HL-60/S4 (cell line): ENCODE measurements around the gene SCN3B.
"Not testable (repeated sequence)": the region's sequence is repeated elsewhere in the genome, so short reads cannot be mapped to it uniquely, and the experiment has no call there.

Source experiments
- in situ Hi-C: fragments of 300-500 bp; cut with MboI; formaldehyde crosslinking; loops from 2 replicates; pipeline ENCODE4 v1.14.3; 2022; ENCODE audit warnings: low sequenced_read_pairs

The SCN3B gene

GRCh38 chr11:123659965-123660364 lies 5.5 kb upstream of the SCN3B start:
- in situ Hi-C loops = not testable (repeated sequence)

GRCh38 chr11:123659311-123659710 lies 4.9 kb upstream of the SCN3B start:
- in situ Hi-C loops = no loop called here

DNA sequence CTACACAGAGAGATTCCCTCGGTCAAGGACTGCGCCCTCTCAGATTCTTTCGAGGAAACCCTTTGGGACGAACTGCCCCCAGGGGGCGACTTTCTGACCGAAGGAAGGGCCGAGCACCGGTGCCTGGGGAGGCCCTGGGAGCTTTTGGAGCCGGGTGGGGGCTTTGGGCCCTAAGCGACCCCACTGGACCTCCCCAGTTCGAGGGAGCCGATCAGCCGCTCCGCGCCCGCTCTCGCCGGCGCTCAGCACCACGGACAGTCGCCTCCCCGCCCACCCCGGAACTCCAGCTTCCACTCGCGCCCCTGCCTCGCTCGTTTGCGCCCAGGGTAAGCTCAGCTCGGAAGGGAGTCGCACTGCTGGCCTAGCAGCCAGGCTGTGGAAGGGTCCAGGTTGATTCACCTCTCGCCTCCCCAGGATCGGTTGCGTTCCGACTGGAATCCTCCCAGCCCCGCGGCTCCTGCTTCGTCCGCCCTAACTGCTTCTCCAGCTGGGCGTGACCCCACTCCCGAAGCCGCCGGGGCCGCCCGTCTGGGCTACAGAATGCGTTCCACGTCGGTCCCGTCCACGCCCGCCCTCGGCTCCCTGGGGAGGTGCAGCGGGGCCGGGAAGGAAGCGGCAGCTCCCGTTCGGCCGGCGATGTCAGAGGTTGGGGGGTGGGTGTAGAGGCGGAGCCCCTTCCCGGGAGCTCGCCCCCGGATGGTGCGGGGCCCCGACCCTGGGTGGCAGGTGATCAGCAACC lies 428 bp downstream of the SCN3B start:
- in situ Hi-C loops = no loop called here

DNA sequence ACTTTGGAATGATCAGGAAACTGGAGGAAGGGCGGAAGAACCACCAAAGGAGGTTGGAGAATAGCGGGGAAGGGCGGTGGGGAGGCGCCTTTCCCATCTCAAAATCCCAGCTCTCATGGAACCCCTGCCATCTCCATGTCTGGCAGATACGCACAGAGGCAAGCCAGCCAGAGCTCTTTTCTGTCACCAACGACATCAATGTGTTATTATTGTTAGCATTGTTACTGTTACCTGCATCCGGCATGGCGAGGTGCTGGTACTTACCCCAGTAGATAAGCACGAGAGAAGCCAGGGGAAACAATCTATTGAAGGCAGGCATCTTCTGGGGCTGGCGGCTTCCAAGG lies 969 bp downstream of the SCN3B start:
- in situ Hi-C loops = no loop called here

GRCh38 chr11:123652599-123652998 lies 1.8 kb downstream of the SCN3B start:
- in situ Hi-C loops = no loop called here

- in situ Hi-C loops = no loop called here
These were observed 3.5 kb downstream of the SCN3B start for GRCh38 chr11:123650901-123651300.

DNA sequence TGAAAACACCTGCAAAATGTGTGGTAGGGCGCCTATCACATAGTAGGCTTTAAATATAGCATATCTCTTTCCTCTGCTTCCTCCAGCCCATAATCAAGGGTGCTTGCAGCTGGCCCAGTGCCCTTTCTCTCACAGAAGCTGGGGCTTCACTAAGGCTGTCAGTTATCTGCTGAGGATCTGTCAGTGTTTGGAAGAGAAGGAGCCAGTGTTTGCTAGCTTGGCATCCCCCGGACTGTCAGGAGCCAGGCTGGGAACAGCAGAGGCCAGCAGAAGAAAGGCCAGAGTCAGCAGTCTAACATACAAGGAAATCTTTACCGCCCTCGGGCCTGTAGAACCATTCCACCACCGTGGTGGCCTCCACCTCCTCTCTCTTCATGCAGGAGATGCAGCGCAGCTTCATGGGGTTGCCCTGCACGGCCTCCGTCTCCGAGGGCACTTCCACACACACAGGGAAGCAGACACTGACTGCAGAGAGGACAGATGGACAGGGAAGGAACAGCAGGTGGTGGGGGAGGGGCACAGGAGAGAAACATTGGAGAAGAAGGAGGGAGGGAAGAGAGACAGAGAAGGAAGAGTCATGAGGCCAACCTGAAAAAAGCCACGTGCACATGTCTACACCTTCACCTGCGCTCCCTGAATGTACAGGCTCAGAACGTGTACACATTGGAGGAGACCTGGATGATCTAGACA lies 9.0 kb downstream of the SCN3B start:
- in situ Hi-C loops = no loop called here

DNA sequence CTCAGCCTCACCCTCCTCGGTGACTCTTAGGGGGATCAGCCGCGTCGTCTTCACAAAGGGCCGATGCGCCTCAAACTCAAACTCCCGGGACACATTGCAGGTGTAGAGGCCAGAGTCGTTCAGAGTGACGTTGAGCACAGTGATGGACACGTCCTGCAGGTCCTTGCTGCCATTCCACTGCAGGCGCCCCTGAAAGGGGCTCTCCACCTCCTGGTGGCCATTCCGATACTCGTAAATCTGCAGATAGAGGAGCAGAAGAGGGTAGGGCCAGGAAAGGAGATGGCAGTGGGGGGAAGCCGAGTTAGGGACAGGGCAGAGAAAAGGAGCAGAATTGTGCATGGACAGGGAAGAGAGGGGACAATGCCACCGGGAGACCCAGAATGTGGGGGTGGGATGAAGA lies 12.0 kb downstream of the SCN3B start:
- in situ Hi-C loops = no loop called here

DNA sequence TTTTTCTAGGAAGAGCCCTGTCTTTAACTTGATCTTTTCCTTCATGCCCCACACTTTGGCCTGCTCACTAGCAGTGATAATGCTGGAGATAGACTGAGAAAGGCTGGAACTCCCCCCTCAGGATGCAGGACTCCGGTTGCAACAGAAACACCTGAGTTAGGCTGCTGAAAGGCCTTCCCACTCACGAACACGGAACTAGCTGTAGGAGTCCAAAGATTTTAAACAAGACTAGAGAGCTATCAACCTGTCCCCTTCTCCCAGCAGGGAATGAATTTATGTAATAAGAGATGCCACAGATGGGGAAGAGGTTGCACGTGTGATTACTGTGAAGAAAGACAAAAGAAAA lies 13.0 kb downstream of the SCN3B start:
- in situ Hi-C loops = no loop called here

DNA sequence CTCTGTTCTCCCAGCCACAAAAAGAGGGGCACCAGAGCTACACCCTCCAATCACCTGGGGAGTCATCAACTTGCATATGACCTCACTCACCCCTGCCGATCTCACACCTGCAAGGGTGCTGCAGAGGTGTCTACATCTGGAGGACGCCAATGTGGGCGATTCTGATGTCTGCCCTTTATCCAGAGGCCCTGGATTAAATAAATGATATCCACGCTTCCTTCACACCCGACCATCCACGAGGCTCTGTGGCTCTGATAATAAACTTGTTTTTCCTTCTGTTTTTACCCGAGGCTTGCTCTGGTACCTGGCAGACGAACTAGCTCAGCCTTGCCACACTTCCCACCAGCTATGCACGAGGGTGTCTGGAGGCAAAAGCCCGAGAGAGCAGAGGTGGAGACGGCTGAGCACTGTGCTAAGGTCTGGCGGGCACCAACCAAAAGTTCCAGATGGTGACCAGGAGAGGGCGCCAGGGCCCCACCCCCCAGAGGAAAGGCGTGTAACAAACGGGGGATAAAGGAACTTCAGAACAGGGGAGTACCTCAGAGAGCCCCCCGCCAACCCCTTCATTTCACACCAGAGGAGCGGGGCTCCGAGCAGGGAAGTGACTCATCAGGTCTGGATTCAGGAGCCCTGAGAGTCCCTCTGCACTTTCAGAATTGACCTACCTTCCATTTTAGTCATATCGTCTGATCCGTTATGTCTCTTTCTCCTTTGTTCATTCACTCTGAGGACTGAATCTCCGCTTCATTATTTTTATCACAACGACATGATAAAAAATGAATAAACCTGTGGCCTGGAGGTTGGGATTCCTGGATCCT lies 13.5 kb downstream of the SCN3B start:
- in situ Hi-C loops = no loop called here

DNA sequence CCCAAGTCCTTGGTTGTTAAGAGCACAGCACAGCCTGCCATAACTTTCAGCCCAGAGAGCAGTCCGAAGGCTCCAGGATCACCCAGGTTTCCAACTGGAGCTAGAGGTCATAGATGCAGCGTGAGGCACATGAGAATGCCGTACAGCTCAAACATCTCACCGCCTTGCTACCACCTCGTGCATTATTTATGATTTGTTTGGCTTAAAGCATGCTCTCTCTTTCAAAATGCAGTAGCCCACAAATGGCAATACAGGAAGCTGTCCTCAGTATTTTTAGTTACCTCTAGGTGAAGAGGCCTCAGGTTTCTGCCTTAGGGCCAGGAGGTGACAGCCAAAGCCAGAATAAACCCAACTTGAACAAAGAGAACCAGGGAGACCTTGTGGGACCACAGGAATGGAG lies 14.4 kb downstream of the SCN3B start:
- in situ Hi-C loops = no loop called here

DNA sequence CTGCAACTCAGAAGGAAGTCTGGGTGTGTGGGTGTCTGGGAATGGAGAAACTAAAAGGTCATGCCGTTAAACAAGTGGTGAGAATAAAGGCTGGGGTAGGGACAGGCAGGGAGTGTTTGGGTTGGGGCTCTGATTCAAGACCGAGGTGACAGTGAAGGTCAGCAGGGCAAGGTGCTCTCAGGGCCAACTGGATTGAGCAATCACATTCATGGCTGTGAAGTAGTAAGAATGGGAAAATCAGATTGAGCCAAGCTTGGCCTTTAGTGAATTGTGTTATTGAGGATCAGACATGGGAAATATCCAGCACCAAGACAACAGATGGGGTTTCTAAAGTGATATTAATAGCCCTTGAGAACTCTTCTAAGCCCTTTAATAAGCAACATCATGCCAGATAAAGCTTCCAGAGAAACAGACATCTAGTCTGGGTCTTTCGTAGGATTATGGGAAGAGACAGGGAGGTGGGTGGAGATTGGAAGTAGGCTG lies 24.3 kb downstream of the SCN3B start:
- in situ Hi-C loops = no loop called here

GRCh38 chr11:123628936-123629683 lies 25.3 kb downstream of the SCN3B start:
- in situ Hi-C loops = no loop called here

DNA sequence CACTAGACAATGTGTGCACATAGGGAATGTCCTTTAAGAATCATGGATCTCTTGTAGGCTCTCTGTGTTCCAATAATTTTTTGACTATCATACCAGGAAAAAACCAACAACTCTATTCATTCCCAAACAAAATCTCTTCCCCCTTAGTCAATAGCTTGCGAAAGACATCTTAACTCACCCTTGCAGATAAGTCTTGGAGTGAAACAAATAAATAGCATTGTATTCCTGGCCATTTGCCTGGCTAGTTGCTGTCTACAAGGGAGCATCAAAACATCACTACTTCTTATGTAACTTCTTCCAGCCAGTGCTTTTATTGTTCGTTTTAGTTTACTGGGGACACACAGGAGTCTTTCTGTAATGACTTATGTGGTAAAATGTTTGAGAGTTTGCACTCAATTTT lies 29.4 kb downstream of the SCN3B start:
- in situ Hi-C loops = no loop called here

- in situ Hi-C loops = no loop called here
These were observed 31.8 kb downstream of the SCN3B start for GRCh38 chr11:123622576-123622975.

- in situ Hi-C loops = no loop called here
These were observed 37.8 kb downstream of the SCN3B start for GRCh38 chr11:123616505-123617198.

- in situ Hi-C loops = no loop called here
These were observed 42.7 kb downstream of the SCN3B start for GRCh38 chr11:123611698-123612097.

- in situ Hi-C loops = no loop called here
These were observed 45.5 kb downstream of the SCN3B start for GRCh38 chr11:123608945-123609344.

DNA sequence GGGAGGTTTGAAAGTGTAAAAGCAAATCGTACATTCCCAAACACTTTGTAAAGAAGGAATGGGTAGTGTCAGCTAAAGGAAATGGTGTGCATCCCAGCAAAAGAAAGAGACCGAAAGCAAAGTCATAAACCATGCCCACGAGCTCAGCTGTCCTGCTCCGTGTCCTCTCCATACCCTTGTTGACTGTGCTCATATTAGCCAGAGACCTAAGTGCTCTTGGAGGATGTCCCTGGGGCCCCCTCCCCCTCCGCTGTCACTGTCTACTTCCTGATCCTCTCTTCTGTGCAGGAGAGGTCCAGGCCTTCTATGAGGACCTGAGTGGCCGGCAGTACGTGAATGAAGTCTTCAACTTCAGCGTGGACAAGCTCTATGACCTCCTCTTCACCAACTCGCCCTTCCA lies 46.1 kb downstream of the SCN3B start:
- in situ Hi-C loops = no loop called here

DNA sequence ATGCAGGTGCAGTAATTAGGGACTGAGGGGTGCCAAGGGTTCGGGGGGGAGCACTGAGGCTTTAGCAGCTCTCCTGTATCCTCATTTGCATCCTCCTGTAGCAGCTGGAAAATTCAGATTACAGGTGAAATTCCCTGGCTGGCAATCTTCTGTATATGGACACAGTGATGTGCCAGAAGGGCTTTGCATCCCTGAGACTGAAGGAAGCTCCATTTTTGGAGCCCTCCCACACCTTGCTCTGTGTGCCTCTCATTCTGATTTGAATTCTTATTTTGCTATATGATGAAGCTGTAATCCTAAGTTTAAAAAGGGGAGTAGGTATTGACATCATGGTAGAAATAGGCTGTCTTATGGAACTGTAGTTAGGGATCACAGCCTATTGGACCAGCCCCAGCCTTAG lies 46.6 kb downstream of the SCN3B start:
- in situ Hi-C loops = no loop called here

- in situ Hi-C loops = no loop called here
These were observed 50.8 kb downstream of the SCN3B start for GRCh38 chr11:123603666-123604065.
